ENCODE data around the gene PADI4. TPM values are rescaled to one million over a fixed set of nuclear protein-coding genes. Genes with fewer than 3 reads are reported as not detected.

Gene PADI4
- total and polyA plus RNA-seq, 2 of the 4 experiments (the other 2 are of a cell fraction), result not detected

GRCh38 chr1:17365293-17365692, 57.3 kb downstream of the PADI4 start:
- H2AK5ac ChIP-seq (ENCODE audit: low read depth, low read length), result no peak overlapping the region
- H4K8ac ChIP-seq (ENCODE audit: low read depth in 2 of 2, low read length in 2 of 2), result no peak overlapping the region
- H3K36me3 ChIP-seq (ENCODE audit: control insufficient read depth, insufficient read depth, low read length), result no peaks in the 10 kb centered on the region
- H3K79me1 ChIP-seq (ENCODE audit: low read depth in 1 of 2, low read length in 2 of 2), result no peaks in the 10 kb centered on the region
- POLR2A ChIA-PET (ENCODE audit: unreplicated experiment), result no interaction called here
- H2AFZ ChIP-seq (replicated peaks; ENCODE audit: low read length, poor library complexity), result no peak overlapping the region
- H3K14ac ChIP-seq (replicated peaks; ENCODE audit: low read depth, low read length), result no peak overlapping the region
- H4K5ac ChIP-seq (ENCODE audit: low read depth, low read length), result no peak overlapping the region
- no peak overlapping the region for H3K23ac ChIP-seq (ENCODE audit: low read depth, low read length)
- DNase-seq (no peak), ATAC-seq (ENCODE audit: low read depth) (no peak)
- dilution Hi-C loops (cut with HindIII; ENCODE audit: low sequenced_read_pairs, unreplicated experiment), result no loop called here
- H3K4me2 ChIP-seq (ENCODE audit: low read depth, low read length), result no peak overlapping the region
- intact Hi-C loops (cut with micrococcal nuclease), result no loop called here
- no peak overlapping the region for H3K4ac ChIP-seq (ENCODE audit: low read depth, low read length)
- no CpG with 5 or more reads among the region's 3 CpGs for WGBS, 2 experiments (ENCODE audit: extremely low coverage in 2 of 2, insufficient read length in 1 of 2)
- H3K9me1 ChIP-seq (ENCODE audit: insufficient read depth, low read length), result no peaks in the 10 kb centered on the region
- H2BK120ac ChIP-seq (ENCODE audit: low read depth, low read length), result no peak overlapping the region
- no peak overlapping the region for H3K56ac ChIP-seq (ENCODE audit: extremely low read depth, insufficient read depth, low read length)
- H2AK9ac ChIP-seq (replicated peaks; ENCODE audit: low read depth, low read length, poor library complexity), result no peak overlapping the region
- H2BK20ac ChIP-seq (ENCODE audit: low read depth, low read length), result no peak overlapping the region
- no peak overlapping the region for H4K91ac ChIP-seq (ENCODE audit: insufficient read depth, low read depth, low read length)
- in situ Hi-C loops (cut with MboI; ENCODE audit: low sequenced_read_pairs), result no loop called here
- no peaks in the 10 kb centered on the region for H4K20me1 ChIP-seq (ENCODE audit: insufficient read depth, low read length)
- H3K9ac ChIP-seq (ENCODE audit: low read depth, low read length), result no peak overlapping the region
- no peak overlapping the region for H3K18ac ChIP-seq (ENCODE audit: low read depth, low read length)
- no peak for TF ChIP-seq CTCF (conservative IDR thresholded peaks at IDR 0.05; ENCODE audit: low read depth, low read length)
- TF ChIP-seq NFE2L2 (IDR thresholded peaks at IDR 0.05; ENCODE audit: low read depth, low read length), result no peak
- TF ChIP-seq, protein P1, sequence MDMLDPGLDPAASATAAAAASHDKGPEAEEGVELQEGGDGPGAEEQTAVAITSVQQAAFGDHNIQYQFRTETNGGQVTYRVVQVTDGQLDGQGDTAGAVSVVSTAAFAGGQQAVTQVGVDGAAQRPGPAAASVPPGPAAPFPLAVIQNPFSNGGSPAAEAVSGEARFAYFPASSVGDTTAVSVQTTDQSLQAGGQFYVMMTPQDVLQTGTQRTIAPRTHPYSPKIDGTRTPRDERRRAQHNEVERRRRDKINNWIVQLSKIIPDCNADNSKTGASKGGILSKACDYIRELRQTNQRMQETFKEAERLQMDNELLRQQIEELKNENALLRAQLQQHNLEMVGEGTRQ (IDR thresholded peaks at IDR 0.05; ENCODE audit: low read depth, low read length), result no peak
- TF ChIP-seq POLR2A (IDR thresholded peaks at IDR 0.05; ENCODE audit: low read depth, low read length), result no peak
- no peak for TF ChIP-seq RFX5 (IDR thresholded peaks at IDR 0.05; ENCODE audit: low read depth, low read length)
- no peak for TF ChIP-seq MAFK (IDR thresholded peaks at IDR 0.05; ENCODE audit: low read depth, low read length)
- TF ChIP-seq CEBPB (IDR thresholded peaks at IDR 0.05; ENCODE audit: low read depth, low read length), result no peak
- no peak for TF ChIP-seq BHLHE40 (IDR thresholded peaks at IDR 0.05; ENCODE audit: low read depth, low read length)
- TF ChIP-seq MAZ (IDR thresholded peaks at IDR 0.05; ENCODE audit: borderline replicate concordance, low read depth, low read length), result no peak
- TF ChIP-seq FOS (IDR thresholded peaks at IDR 0.05; ENCODE audit: low read depth, low read length), result no peak
- TF ChIP-seq, protein P2, sequence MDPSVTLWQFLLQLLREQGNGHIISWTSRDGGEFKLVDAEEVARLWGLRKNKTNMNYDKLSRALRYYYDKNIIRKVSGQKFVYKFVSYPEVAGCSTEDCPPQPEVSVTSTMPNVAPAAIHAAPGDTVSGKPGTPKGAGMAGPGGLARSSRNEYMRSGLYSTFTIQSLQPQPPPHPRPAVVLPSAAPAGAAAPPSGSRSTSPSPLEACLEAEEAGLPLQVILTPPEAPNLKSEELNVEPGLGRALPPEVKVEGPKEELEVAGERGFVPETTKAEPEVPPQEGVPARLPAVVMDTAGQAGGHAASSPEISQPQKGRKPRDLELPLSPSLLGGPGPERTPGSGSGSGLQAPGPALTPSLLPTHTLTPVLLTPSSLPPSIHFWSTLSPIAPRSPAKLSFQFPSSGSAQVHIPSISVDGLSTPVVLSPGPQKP (IDR thresholded peaks at IDR 0.05; ENCODE audit: borderline replicate concordance, low read depth, low read length), result no peak
- no peak for TF ChIP-seq CHD1 (IDR thresholded peaks at IDR 0.05; ENCODE audit: low read depth, low read length)
- no peak for TF ChIP-seq MXI1 (IDR thresholded peaks at IDR 0.05; ENCODE audit: borderline replicate concordance, low read depth, low read length)
- TF ChIP-seq SMC3 (IDR thresholded peaks at IDR 0.05; ENCODE audit: low read depth, low read length), result no peak
- no peak for TF ChIP-seq RCOR1 (IDR thresholded peaks at IDR 0.05; ENCODE audit: insufficient replicate concordance, low read length)
- TF ChIP-seq RAD21 (IDR thresholded peaks at IDR 0.05; ENCODE audit: low read length), result no peak
- H3K27me3 ChIP-seq (ENCODE audit: control insufficient read depth, insufficient read depth, low read length), result peaks cover 29% of the 10 kb centered on the region
- no TSS peak for BruUV-seq (replicated peaks)
- no peak overlapping the region for H2BK5ac ChIP-seq (ENCODE audit: low read depth, low read length, poor library complexity, severe bottlenecking)
- no peak overlapping the region for H2BK15ac ChIP-seq (ENCODE audit: low read depth, low read length)
- no peak overlapping the region for H3K27ac ChIP-seq (ENCODE audit: insufficient read depth, low read length)
- no peak overlapping the region for H3K4me3 ChIP-seq (ENCODE audit: insufficient read depth, low read depth, low read length)
- no peaks in the 10 kb centered on the region for H3K9me3 ChIP-seq (ENCODE audit: control insufficient read depth, insufficient read depth, low read length)
- H3K4me1 ChIP-seq (ENCODE audit: control insufficient read depth, insufficient read depth, low read length), result no peaks in the 10 kb centered on the region
- CTCF ChIA-PET, result no interaction called here

Data from IMR-90 (cell line).